A673 (cell line): ENCODE results near the gene KCNH5.

Source experiments
- EZH2 ChIP-seq: fragments of 200-600 bp; sonication (generic); IDR thresholded peaks from 2 replicates; pipeline ENCODE4 v1.6.1; 2017; ENCODE audit warnings: borderline replicate concordance, low read depth, mild to moderate bottlenecking, mixed read lengths, antibody characterized with exemption, low read length; ENCODE audit not compliant: poor library complexity, severe bottlenecking
- TF ChIP-seq, protein P1 (sequence below): fragments of 300-800, 200-600 bp; sonication (generic); conservative IDR thresholded peaks from 2 replicates; pipeline ENCODE4 v1.5.1; 2017; ENCODE audit warnings: low read depth, mild to moderate bottlenecking, antibody characterized with exemption, low read length, moderate library complexity, mixed read lengths

DNA sequence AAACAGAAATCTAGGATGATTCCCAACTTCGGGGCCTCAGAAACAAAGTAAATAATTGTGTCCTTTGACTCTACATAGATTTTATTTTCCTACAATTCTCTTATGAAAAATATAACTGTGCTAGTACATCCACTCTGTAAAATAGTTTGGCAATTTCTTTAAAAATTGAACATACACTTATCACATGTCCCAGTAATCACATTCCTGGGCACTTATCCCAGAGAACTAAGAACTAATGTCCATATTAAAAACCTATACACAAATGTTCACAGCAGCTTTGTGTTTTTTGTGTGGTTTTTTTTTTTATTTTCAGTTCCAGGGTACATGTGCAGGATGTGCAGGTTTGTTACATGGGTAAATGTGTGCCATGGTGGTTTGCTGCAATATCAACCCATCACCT, 99.0 kb downstream of the KCNH5 start:
- TF ChIP-seq, protein P1, sequence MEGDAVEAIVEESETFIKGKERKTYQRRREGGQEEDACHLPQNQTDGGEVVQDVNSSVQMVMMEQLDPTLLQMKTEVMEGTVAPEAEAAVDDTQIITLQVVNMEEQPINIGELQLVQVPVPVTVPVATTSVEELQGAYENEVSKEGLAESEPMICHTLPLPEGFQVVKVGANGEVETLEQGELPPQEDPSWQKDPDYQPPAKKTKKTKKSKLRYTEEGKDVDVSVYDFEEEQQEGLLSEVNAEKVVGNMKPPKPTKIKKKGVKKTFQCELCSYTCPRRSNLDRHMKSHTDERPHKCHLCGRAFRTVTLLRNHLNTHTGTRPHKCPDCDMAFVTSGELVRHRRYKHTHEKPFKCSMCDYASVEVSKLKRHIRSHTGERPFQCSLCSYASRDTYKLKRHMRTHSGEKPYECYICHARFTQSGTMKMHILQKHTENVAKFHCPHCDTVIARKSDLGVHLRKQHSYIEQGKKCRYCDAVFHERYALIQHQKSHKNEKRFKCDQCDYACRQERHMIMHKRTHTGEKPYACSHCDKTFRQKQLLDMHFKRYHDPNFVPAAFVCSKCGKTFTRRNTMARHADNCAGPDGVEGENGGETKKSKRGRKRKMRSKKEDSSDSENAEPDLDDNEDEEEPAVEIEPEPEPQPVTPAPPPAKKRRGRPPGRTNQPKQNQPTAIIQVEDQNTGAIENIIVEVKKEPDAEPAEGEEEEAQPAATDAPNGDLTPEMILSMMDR, result no peak
- TF ChIP-seq EZH2, result no peak
